Measurements from ENCODE around the gene HTR2A. TPM values are rescaled to one million over a fixed set of nuclear protein-coding genes. Genes with fewer than 3 reads are reported as not detected.
A peak's percentile ranks its signal among the peaks of the same experiment; 100 is the strongest.

The HTR2A gene
- total RNA-seq, 1 experiment from 2014 or later = not detected

GRCh38 chr13:46782691-46783090 lies 114.2 kb downstream of the HTR2A start:
- peaks cover under 1% of the 10 kb centered on the region for H3K4me1 Mint-ChIP-seq (ENCODE audit: insufficient read depth, unreplicated experiment)
- intact Hi-C loops (cut with micrococcal nuclease) = no loop called here
- no peaks in the 10 kb centered on the region for H3K9me3 Mint-ChIP-seq (ENCODE audit: unreplicated experiment)
- ChIA-PET CTCF (no interaction called here), POLR2A (no interaction called here)
- peak overlapping the region; percentile 13 for H3K27ac Mint-ChIP-seq (ENCODE audit: low read depth, unreplicated experiment)
- no TSS peak for BruUV-seq (replicated peaks)
- no peak for TF ChIP-seq CTCF (IDR thresholded peaks at IDR 0.05; ENCODE audit: unreplicated experiment)
- no peak overlapping the region for H3K4me3 Mint-ChIP-seq (ENCODE audit: unreplicated experiment)
- H3K27me3 Mint-ChIP-seq (ENCODE audit: insufficient read depth, unreplicated experiment) = no peaks in the 10 kb centered on the region
- H3K36me3 Mint-ChIP-seq (ENCODE audit: insufficient read depth, unreplicated experiment) = peaks cover 75% of the 10 kb centered on the region
- no peak for DNase-seq (ENCODE audit: unreplicated experiment)

GRCh38 chr13:46782066-46782465 lies 114.8 kb downstream of the HTR2A start:
- intact Hi-C loops (cut with micrococcal nuclease) = no loop called here
- Mint-ChIP-seq H3K36me3 (ENCODE audit: insufficient read depth, unreplicated experiment) (peaks cover 76% of the 10 kb centered on the region), H3K27ac (ENCODE audit: low read depth, unreplicated experiment) (no peak overlapping the region), H3K9me3 (ENCODE audit: unreplicated experiment) (no peaks in the 10 kb centered on the region), H3K4me1 (ENCODE audit: insufficient read depth, unreplicated experiment) (no peaks in the 10 kb centered on the region), H3K27me3 (ENCODE audit: insufficient read depth, unreplicated experiment) (no peaks in the 10 kb centered on the region), H3K4me3 (ENCODE audit: unreplicated experiment) (no peak overlapping the region)
- CTCF ChIA-PET = no interaction called here
- no TSS peak for BruUV-seq (replicated peaks)
- DNase-seq (ENCODE audit: unreplicated experiment) = no peak
- POLR2A ChIA-PET = no interaction called here
- TF ChIP-seq CTCF (IDR thresholded peaks at IDR 0.05; ENCODE audit: unreplicated experiment) = no peak

Other genes with a start within 250 kb of the HTR2A start
- 82.7 and 105 TPM in 2 replicates for gene ESD, start 99.9 kb downstream of the HTR2A start, total RNA-seq (2022)